Occipital lobe (tissue), 1 donor: ENCODE measurements around the gene PROM1. TPM values are rescaled to one million over a fixed set of nuclear protein-coding genes. Genes with fewer than 3 reads are reported as not detected.

Experiments
- total RNA-seq: library from RNA; depleted of rRNA; stranded (reverse); fragments of >200 nt; gene quantifications from one replicate; pipeline ENCODE4 v1.2.3, GENCODE V29; 2014

The PROM1 gene
- total RNA-seq, 1 donor from 2014 or later, result 43.5 TPM

Other genes starting within 250 kb of the PROM1 start
- not detected for gene FGFBP1, start 145.3 kb downstream of the PROM1 start, total RNA-seq
- gene FGFBP2, start 120.8 kb downstream of the PROM1 start, total RNA-seq, result not detected
- 62.7 TPM for gene TAPT1, start 142.4 kb upstream of the PROM1 start, total RNA-seq